ENCODE results near the gene ZG16B. TPM values are rescaled to one million over a fixed set of nuclear protein-coding genes. Genes with fewer than 3 reads are reported as not detected.

ZG16B gene
- total RNA-seq, 1 donor from 2014 or later, result 0.27 TPM

GRCh38 chr16:2860826-2861567 lies 30.9 kb downstream of the ZG16B start:
- H3K27ac ChIP-seq (replicated peaks), result no peak overlapping the region
- H3K9me3 ChIP-seq (replicated peaks), result peaks cover 21% of the 10 kb centered on the region
- no peak for DNase-seq
- intact Hi-C loops (cut with micrococcal nuclease), result no loop called here
- H3K4me3 ChIP-seq, result no peak overlapping the region
- H3K36me3 ChIP-seq, result no peaks in the 10 kb centered on the region
- no peak for TF ChIP-seq CTCF (IDR thresholded peaks at IDR 0.05; ENCODE audit: borderline replicate concordance)
- H3K27me3 ChIP-seq (ENCODE audit: low read depth), result peaks cover 71% of the 10 kb centered on the region
- no peaks in the 10 kb centered on the region for H3K4me1 ChIP-seq

GRCh38 chr16:2865651-2866050 lies 35.5 kb downstream of the ZG16B start:
- no peak for TF ChIP-seq CTCF (IDR thresholded peaks at IDR 0.05; ENCODE audit: borderline replicate concordance)
- Histone ChIP-seq H3K36me3 (no peaks in the 10 kb centered on the region), H3K4me3 (no peak overlapping the region), H3K4me1 (peaks cover 10% of the 10 kb centered on the region), H3K27ac (replicated peaks) (no peak overlapping the region), H3K27me3 (ENCODE audit: low read depth) (peaks cover 24% of the 10 kb centered on the region), H3K9me3 (replicated peaks) (peaks cover 14% of the 10 kb centered on the region)
- no peak for DNase-seq
- intact Hi-C loops (cut with micrococcal nuclease), result no loop called here

- no peak overlapping the region for H3K4me3 ChIP-seq
- H3K36me3 ChIP-seq, result no peaks in the 10 kb centered on the region
- no peak for TF ChIP-seq CTCF (IDR thresholded peaks at IDR 0.05; ENCODE audit: borderline replicate concordance)
- H3K4me1 ChIP-seq, result peaks cover 10% of the 10 kb centered on the region
- peaks cover 17% of the 10 kb centered on the region for H3K27me3 ChIP-seq (ENCODE audit: low read depth)
- H3K27ac ChIP-seq (replicated peaks), result no peak overlapping the region
- intact Hi-C loops (cut with micrococcal nuclease), result no loop called here
- DNase-seq, result no peak
- H3K9me3 ChIP-seq (replicated peaks), result peaks cover 6% of the 10 kb centered on the region
Measured at GRCh38 chr16:2866431-2866830, 36.3 kb downstream of the ZG16B start.

- TF ChIP-seq CTCF (IDR thresholded peaks at IDR 0.05; ENCODE audit: borderline replicate concordance), result no peak
- intact Hi-C loops (cut with micrococcal nuclease), result no loop called here
- no peak for DNase-seq
Measured at GRCh38 chr16:2867661-2867986, 37.5 kb downstream of the ZG16B start.

GRCh38 chr16:2867987-2868789 lies 38.1 kb downstream of the ZG16B start:
- peak; percentile 95 for DNase-seq
- Histone ChIP-seq H3K4me1 (peaks cover 10% of the 10 kb centered on the region), H3K9me3 (replicated peaks) (no peaks in the 10 kb centered on the region), H3K4me3 (peak overlapping the region; percentile 72), H3K27ac (replicated peaks) (peak overlapping the region; percentile 94), H3K27me3 (ENCODE audit: low read depth) (peaks cover under 1% of the 10 kb centered on the region), H3K36me3 (no peaks in the 10 kb centered on the region)
- intact Hi-C loops (cut with micrococcal nuclease), result no loop called here
- peak; percentile 99 for TF ChIP-seq CTCF (IDR thresholded peaks at IDR 0.05; ENCODE audit: borderline replicate concordance)

More at GRCh38 chr16:2867661-2867986, 37.5 kb downstream of the ZG16B start:
- Histone ChIP-seq H3K4me1 (peaks cover 10% of the 10 kb centered on the region), H3K27me3 (ENCODE audit: low read depth) (peaks cover 6% of the 10 kb centered on the region), H3K27ac (replicated peaks) (peak overlapping the region; percentile 94), H3K9me3 (replicated peaks) (no peaks in the 10 kb centered on the region), H3K4me3 (peak overlapping the region; percentile 72), H3K36me3 (no peaks in the 10 kb centered on the region)
